Measurements from ENCODE around the gene ARL9. TPM values are rescaled to one million over a fixed set of nuclear protein-coding genes. Genes with fewer than 3 reads are reported as not detected.

ARL9 gene
- total and polyA plus RNA-seq, 9 of the 15 experiments (the other 6 are each of a cell fraction or from before 2014, with no cell fraction given) = 0.10 to 0.15 (median 0.11) TPM; not detected in 6

DNA sequence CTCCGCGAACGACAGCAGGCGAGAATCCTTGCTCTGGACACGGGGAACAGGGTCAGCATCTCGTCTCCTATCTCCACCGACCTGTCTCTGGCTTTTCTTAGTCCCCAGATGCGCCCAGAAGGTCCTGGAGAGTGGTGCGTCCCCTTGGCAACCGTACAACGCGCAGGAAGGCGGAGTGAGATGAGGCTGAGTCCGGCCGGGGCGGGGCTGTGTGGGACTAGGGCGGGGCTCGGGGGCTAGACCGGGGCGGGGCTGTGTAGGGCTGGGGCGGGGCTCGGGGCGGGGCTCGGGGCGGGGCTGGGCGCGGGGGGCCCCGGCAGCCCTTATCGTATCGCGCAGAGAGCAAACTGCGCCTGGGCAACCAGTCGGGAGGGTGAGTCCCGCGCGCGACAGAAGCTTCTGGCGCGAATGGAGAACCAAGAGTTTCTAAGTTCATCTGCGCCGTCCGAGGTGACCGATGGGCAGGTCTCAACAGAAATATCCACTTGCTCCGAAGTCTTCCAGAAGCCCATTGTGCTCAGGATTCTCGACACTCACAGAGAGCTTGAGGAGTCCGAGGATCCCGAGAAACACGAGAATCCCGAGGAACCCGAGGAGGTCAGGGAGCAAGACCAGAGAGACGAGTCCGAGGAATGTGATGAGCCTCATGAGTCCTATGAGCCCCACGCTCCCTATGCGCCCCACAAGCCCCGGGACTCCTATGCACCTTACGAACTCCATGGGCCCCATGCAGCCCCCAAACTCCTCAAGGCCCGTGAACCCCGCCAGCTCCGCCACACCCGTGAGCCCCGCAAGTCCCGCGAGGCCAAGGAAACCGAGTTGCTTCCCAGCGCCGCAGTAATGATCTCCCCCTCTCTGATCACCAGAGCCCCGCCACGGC lies 24.9 kb downstream of the ARL9 start (continued):
- TF ChIP-seq, protein P1, sequence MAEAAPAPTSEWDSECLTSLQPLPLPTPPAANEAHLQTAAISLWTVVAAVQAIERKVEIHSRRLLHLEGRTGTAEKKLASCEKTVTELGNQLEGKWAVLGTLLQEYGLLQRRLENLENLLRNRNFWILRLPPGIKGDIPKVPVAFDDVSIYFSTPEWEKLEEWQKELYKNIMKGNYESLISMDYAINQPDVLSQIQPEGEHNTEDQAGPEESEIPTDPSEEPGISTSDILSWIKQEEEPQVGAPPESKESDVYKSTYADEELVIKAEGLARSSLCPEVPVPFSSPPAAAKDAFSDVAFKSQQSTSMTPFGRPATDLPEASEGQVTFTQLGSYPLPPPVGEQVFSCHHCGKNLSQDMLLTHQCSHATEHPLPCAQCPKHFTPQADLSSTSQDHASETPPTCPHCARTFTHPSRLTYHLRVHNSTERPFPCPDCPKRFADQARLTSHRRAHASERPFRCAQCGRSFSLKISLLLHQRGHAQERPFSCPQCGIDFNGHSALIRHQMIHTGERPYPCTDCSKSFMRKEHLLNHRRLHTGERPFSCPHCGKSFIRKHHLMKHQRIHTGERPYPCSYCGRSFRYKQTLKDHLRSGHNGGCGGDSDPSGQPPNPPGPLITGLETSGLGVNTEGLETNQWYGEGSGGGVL (CRISPR knock-in tag; IDR thresholded peaks at IDR 0.05) = no peak
- TF ChIP-seq DNMT1 (IDR thresholded peaks at IDR 0.05) (no peak), TEAD1 (CRISPR knock-in tag; IDR thresholded peaks at IDR 0.05) (no peak; a peak in 1 of 4 replicates), RBM22 (IDR thresholded peaks at IDR 0.05; ENCODE audit: low read depth, low read length, poor library complexity, severe bottlenecking) (no peak), SIN3A (IDR thresholded peaks at IDR 0.05; ENCODE audit: borderline replicate concordance in 2 of 2, control insufficient read depth in 1 of 2, low read depth in 2 of 2, low read length in 2 of 2) (no peak), SMARCE1 (IDR thresholded peaks at IDR 0.05) (no peak), RNF2 (IDR thresholded peaks at IDR 0.05) (peak; percentile 27; the same call in 1 of the 2 replicates), ZNF695 (CRISPR knock-in tag; IDR thresholded peaks at IDR 0.05) (no peak), HMGN3 (IDR thresholded peaks at IDR 0.05; ENCODE audit: borderline replicate concordance, extremely low read depth, insufficient read length, low read depth, low read length) (no peak), ZFP30 (CRISPR knock-in tag; IDR thresholded peaks at IDR 0.05; ENCODE audit: borderline replicate concordance) (no peak), ZSCAN32 (CRISPR knock-in tag; IDR thresholded peaks at IDR 0.05) (no peak), SOX6 (IDR thresholded peaks at IDR 0.05) (no peak), TEAD4 (IDR thresholded peaks at IDR 0.05; ENCODE audit: low read length) (peak; percentile 42; the same call in 1 of the 2 replicates), TEAD4 (CRISPR knock-in tag; IDR thresholded peaks at IDR 0.05; ENCODE audit: borderline replicate concordance) (no peak), CHD2 (IDR thresholded peaks at IDR 0.05; ENCODE audit: low read depth, low read length) (peak; percentile 97)
- TF ChIP-seq, protein P2, sequence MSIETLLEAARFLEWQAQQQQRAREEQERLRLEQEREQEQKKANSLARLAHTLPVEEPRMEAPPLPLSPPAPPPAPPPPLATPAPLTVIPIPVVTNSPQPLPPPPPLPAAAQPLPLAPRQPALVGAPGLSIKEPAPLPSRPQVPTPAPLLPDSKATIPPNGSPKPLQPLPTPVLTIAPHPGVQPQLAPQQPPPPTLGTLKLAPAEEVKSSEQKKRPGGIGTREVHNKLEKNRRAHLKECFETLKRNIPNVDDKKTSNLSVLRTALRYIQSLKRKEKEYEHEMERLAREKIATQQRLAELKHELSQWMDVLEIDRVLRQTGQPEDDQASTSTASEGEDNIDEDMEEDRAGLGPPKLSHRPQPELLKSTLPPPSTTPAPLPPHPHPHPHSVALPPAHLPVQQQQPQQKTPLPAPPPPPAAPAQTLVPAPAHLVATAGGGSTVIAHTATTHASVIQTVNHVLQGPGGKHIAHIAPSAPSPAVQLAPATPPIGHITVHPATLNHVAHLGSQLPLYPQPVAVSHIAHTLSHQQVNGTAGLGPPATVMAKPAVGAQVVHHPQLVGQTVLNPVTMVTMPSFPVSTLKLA (conservative IDR thresholded peaks at IDR 0.05) = 0 out of 4 replicates have a peak, but pooled peaks of 1 of the 2 experiments have one; percentile 19
- TF ChIP-seq, protein P3, sequence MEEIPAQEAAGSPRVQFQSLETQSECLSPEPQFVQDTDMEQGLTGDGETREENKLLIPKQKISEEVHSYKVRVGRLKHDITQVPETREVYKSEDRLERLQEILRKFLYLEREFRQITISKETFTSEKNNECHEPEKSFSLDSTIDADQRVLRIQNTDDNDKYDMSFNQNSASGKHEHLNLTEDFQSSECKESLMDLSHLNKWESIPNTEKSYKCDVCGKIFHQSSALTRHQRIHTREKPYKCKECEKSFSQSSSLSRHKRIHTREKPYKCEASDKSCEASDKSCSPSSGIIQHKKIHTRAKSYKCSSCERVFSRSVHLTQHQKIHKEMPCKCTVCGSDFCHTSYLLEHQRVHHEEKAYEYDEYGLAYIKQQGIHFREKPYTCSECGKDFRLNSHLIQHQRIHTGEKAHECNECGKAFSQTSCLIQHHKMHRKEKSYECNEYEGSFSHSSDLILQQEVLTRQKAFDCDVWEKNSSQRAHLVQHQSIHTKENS (CRISPR knock-in tag; IDR thresholded peaks at IDR 0.05) = no peak
- TF ChIP-seq, protein P4, sequence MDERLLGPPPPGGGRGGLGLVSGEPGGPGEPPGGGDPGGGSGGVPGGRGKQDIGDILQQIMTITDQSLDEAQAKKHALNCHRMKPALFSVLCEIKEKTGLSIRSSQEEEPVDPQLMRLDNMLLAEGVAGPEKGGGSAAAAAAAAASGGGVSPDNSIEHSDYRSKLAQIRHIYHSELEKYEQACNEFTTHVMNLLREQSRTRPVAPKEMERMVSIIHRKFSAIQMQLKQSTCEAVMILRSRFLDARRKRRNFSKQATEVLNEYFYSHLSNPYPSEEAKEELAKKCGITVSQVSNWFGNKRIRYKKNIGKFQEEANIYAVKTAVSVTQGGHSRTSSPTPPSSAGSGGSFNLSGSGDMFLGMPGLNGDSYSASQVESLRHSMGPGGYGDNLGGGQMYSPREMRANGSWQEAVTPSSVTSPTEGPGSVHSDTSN (CRISPR knock-in tag; IDR thresholded peaks at IDR 0.05; ENCODE audit: low read depth) = no peak
- TF ChIP-seq, protein P4 (tag; conservative IDR thresholded peaks at IDR 0.05; ENCODE audit: low read depth) = no peak

Measured in K562 (cell line).